GM12872 (cell line): Measurements from ENCODE around the gene PLOD1.
A peak's percentile ranks its signal among the peaks of the same experiment; 100 is the strongest.

Experiments used
- TF ChIP-seq, protein P1 (sequence below): IDR thresholded peaks from 3 replicates; pipeline ENCODE4 v1.5.1; 2011; ENCODE audit warnings: low read depth, mild to moderate bottlenecking, low read length, moderate library complexity; ENCODE audit not compliant: insufficient read depth

PLOD1 gene

DNA sequence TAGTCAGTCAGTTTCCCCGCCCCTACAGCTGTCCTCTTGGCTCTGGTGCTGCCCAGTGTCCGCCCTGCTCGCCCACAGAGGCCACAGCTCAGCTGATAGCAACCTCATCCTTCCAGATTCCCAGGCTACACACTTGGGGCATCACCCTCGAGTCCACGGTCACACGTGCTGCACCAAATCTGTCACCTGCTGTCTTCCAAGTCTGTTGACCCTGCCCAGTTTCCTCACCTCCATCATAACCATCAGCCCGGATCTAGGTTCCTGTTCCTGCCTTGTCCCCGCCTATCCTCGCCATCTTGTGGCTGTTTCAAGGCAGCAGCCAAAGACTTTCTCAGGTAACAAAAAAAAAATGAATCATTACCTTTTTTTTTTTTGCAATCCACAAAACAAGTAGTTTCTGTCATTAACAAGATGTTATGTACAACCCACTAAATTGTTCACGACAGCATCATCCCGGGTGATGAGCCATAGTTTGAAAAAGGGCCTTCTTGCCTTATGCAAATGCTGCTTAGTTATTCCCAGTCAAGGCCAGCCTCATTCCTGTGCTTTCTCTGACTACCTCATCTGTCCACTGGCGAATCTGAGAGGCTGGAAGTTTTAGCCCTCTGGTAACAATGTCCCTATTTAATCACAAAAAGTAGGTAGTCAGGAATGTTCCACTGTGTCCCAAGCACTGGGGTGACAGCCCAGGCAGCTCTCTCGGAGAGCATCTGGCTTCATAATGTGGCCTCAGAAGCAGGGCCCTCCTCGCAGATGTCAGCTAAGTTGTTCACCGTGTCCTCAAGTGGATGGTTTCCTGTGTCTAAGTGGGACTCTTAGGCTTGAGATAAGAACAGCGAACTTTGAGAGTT lies 79.8 kb downstream of the PLOD1 start:
- TF ChIP-seq, protein P1, sequence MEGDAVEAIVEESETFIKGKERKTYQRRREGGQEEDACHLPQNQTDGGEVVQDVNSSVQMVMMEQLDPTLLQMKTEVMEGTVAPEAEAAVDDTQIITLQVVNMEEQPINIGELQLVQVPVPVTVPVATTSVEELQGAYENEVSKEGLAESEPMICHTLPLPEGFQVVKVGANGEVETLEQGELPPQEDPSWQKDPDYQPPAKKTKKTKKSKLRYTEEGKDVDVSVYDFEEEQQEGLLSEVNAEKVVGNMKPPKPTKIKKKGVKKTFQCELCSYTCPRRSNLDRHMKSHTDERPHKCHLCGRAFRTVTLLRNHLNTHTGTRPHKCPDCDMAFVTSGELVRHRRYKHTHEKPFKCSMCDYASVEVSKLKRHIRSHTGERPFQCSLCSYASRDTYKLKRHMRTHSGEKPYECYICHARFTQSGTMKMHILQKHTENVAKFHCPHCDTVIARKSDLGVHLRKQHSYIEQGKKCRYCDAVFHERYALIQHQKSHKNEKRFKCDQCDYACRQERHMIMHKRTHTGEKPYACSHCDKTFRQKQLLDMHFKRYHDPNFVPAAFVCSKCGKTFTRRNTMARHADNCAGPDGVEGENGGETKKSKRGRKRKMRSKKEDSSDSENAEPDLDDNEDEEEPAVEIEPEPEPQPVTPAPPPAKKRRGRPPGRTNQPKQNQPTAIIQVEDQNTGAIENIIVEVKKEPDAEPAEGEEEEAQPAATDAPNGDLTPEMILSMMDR = peak; percentile 14; the same call in 1 of the 3 replicates

DNA sequence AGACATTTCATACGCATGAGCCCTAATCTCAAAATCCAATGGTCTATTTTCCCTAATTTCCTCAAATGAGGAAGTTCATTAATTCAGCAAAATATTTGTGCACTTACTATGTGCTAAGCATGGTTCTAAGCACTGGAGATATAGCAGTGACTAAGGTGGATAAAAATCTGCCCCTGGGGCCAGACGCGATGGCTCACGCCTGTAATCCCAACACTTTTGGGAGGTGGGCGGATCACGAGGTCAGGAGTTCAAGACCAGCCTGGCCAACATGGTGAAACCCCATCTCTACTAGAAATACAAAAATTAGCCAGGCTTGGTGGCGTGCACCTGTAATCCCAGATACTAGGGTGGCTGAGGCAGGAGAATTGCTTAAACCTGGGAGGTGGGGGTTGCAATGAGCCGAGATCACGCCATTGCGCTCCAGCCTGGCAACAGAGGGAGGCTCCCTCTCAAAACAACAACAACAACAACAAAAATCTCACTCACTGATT lies 80.5 kb downstream of the PLOD1 start:
- TF ChIP-seq, protein P1 = no peak

DNA sequence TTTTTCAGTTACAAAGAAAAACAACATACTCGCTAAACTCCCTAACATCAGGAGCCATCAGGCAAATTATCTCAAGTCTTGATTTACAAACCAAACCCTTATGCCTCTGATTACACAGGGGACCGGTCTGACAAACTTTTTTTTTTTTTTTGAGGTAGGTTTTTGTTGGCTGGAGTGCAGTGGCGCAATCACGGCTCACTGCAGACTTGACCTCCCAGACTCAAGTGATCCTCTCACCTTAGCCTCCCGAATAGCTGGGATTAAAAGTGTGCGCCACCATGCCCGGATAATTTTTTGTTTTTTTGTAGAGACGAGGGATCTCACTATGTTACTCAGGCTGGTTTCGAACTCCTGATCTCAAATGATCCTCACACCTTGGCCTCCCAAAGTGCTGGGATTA lies 81.0 kb downstream of the PLOD1 start:
- TF ChIP-seq, protein P1 = no peak

DNA sequence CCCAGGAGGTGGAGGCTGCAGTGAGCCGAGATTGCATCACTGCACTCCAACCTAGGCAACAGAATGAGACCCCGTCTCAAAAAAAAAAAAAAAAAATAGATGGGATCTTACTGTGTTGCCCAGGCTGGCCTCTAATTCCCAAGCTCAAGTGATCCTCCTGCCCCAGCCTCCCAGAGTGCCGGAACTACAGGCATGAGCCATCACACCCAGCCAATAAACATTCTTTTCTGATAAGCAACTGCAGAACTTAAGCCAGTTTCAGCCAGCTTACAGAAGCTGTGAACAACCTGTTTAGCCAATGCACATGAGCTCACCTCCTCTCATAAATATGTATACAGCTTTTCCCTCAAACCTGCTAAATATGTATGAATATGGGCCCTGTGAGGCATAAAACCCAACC lies 81.7 kb downstream of the PLOD1 start:
- TF ChIP-seq, protein P1 = no peak

DNA sequence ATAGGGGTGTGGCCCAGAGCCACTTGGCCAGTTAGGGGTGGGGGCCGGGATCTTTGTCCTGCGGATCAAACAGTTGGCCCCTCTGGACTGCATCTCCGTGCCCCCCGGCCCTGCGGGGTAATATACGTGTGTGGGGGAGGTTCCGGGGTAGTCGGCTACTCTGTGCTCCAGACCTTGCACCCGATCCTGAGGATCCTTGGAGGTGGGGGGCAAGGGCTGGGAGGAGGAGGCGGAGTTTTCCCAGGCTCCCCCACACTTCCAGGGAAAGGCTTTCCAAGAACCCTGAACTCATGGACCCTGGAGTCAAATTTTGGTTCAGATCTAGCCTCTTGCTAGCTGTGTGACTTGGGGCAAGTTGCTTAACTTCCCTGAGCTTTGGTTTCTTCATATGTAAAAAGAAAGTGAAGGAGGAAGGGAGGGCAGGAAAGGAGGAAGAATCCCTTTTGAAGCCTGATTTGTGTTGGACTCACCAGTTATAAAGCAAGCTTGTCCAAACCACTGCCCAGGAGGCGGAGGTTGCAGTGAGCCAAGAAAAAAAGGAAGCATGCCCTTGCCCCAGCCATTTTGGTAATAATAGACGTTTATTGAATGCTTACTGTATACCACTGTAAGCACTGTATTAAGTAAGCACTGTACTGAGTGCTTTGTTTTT lies 85.5 kb downstream of the PLOD1 start:
- TF ChIP-seq, protein P1 = no peak

DNA sequence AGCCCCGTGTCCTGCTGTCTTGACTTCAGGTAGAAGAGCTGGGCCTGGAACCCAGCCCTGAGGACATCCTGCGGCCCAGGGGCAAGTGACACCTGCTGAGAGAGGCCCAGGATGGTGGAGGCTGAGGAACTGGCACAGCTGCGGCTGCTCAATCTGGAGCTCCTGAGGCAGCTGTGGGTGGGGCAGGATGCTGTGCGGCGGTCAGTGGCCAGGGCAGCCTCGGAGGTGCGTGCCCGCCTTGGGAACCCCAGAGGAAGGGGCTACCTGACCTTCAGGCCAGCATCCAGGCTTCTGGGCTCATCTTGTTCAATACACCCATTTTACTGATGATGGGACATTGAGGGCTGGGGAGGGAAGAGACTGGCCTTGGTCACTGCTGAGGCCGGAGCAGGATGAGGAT lies 87.1 kb downstream of the PLOD1 start:
- TF ChIP-seq, protein P1 = no peak

DNA sequence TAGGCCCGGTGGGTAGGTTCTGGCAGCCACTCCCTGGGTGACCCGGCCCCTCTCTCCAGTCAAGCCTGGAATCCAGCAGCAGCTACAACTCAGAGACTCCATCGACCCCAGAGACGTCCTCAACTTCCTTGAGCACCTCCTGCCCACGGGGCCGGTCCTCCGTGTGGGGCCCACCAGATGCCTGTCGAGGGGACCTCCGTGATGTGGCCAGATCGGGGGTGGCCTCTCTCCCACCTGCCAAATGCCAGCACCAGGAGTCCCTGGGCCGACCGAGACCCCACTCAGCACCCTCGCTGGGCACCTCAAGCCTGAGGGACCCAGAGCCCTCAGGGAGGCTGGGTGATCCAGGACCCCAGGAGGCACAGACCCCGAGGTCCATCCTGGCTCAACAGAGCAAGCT lies 87.5 kb downstream of the PLOD1 start:
- TF ChIP-seq, protein P1 = no peak
